IPS-18c (cell line): ENCODE results near the gene EPM2A.

Experiments
- H3K4me3 ChIP-seq: 2 replicates; pipeline ENCODE4 v1.7.0; 2013; ENCODE audit warnings: low read depth, mild to moderate bottlenecking, low read length, moderate library complexity; ENCODE audit not compliant: insufficient read depth
- H3K9me3 ChIP-seq: one replicate; pipeline ENCODE4 v1.6.1; 2013; ENCODE audit warnings: mild to moderate bottlenecking, low read length, moderate library complexity; ENCODE audit not compliant: control insufficient read depth, insufficient read depth

The EPM2A gene

GRCh38 chr6:145587334-145587733 lies 148.0 kb downstream of the EPM2A start:
- H3K9me3 ChIP-seq = no peaks in the 10 kb centered on the region
- no peak overlapping the region for H3K4me3 ChIP-seq

- H3K9me3 ChIP-seq = peaks cover 2% of the 10 kb centered on the region
- H3K4me3 ChIP-seq = no peak overlapping the region
These were observed 151.6 kb downstream of the EPM2A start for GRCh38 chr6:145583753-145584152.
